ENCODE data around the gene PLCB1.
"Not testable (repeated sequence)": the region's sequence is repeated elsewhere in the genome, so short reads cannot be mapped to it uniquely, and the experiment has no call there.

The PLCB1 gene

GRCh38 chr20:8808202-8808535, 676.1 kb downstream of the PLCB1 start:
- peak; percentile 23 for DNase-seq (ENCODE audit: low spot score)

- DNase-seq (ENCODE audit: low spot score), result no peak
These were observed 677.3 kb downstream of the PLCB1 start for GRCh38 chr20:8809107-8809953.

GRCh38 chr20:8811801-8812594, 679.9 kb downstream of the PLCB1 start:
- DNase-seq (ENCODE audit: low spot score), result no peak

DNA sequence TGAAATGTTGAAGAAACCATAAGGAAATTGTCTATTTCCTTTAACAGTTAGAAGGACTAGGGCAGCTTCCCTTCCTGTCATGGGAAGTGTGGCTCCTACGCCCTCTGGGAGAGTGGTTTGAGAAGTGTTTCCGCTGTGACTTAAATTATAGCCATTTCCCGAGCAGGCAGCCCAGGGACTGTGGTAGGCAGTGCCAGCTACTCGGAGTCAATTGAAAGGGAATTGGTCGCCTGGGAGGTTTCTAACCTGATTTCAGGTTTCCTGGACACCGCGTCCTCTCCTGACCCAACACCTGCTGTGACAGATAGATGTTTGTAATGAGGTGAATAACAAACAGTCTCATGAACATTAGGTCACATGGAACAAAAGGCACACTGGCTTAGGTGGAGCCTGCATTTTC, 680.8 kb downstream of the PLCB1 start:
- no peak for DNase-seq (ENCODE audit: low spot score)

DNA sequence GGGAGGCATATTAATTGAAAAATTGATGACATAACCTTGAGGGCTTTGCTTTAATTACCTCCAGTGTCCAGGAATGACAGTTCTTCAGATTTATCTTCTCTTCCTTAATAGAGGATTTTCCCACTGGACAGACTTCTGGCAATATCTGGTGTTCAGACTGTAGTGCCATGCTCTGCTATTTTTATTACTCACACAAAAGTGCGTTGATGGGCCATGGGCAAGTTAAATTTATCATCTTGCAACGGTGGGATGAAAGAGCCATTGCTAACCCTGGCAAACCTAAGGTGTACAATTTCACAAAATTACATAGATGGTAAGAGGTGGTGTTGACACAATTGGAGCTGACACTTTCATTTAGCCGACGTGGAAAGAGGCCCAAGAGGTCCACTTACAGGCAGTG, 683.1 kb downstream of the PLCB1 start:
- DNase-seq (ENCODE audit: low spot score), result no peak

GRCh38 chr20:8829256-8829655, 697.2 kb downstream of the PLCB1 start:
- no peak for DNase-seq (ENCODE audit: low spot score)

DNA sequence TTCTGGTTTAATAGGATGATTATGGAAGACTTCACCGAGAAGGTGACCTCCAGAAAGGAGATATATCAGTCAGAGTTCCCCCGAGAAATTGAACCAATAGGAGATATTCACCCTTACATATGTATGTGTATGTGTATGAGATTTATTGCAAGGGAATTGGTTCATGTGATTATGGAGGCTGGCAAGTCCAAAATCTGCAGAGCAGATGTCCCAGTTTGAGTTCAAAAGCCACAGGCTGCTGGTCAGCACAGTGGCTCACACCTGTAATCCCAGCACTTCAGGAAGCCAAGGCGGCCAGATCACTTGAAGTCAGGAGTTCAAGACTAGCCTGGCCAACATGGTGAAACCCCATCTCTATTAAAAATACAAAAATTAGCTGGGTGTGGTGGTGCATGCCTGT, 702.2 kb downstream of the PLCB1 start:
- DNase-seq (ENCODE audit: low spot score), result not testable (repeated sequence)

- DNase-seq (ENCODE audit: low spot score), result no peak
These were observed 702.8 kb downstream of the PLCB1 start for GRCh38 chr20:8834851-8835250.

- DNase-seq (ENCODE audit: low spot score), result no peak
These were observed 705.3 kb downstream of the PLCB1 start for GRCh38 chr20:8837396-8837795.

- no peak for DNase-seq (ENCODE audit: low spot score)
These were observed 710.5 kb downstream of the PLCB1 start for GRCh38 chr20:8842525-8842924.

GRCh38 chr20:8844179-8844578, 712.1 kb downstream of the PLCB1 start:
- DNase-seq (ENCODE audit: low spot score), result no peak

GRCh38 chr20:8849990-8850389, 717.9 kb downstream of the PLCB1 start:
- no peak for DNase-seq (ENCODE audit: low spot score)

DNA sequence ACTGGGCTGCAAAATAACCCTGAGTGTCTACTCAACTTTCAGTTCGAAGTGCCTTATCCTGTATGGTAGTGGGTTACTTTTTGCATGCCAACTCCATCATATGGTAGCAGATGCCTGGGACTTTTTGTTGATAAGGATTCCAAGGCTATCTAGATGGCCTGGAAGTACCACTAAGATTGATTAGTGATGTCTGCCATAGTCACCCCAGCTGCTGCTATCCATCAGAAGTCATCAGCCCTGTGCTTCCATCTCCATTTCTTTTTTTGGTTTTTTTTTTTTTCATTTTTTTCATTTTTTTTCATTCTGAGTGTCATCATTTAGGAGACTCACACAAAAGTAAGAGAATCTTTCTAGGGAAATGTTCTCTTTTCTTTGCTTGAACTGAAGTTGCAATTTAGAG, 719.4 kb downstream of the PLCB1 start:
- DNase-seq (ENCODE audit: low spot score), result no peak

DNA sequence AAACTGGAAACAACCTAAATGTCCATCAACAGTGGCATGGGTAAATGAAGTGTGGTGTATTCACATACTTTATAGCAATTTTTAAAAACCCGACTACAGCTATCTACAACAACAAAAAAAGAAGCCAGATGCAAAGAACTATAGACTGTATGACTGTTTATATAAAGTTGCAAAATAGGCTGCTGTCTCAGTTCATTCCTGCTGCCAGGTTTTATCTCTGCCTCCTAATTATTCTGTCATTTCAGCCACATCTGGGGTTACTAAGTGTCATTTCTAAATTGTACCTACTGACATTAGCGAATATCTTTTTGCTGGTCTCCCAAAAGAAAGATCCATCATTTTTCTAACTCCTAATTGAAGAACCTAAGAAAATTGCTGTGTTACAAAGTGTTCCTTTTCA, 719.9 kb downstream of the PLCB1 start:
- not testable (repeated sequence) for DNase-seq (ENCODE audit: low spot score)

DNA sequence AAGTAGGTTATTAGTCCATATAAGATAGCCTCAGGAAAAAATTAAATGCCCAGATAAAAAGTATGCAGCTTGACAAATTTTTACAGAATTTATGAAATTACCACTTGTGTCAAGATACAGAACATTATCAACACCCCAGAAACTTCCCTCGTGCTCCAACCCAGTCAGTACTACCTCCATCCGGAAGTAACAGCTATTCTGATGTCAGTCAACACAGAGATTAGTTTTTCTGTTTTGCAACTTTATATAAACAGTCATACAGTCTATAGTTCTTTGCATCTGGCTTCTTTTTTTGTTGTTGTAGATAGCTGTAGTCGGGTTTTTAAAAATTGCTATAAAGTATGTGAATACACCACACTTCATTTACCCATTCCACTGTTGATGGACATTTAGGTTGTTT, 721.1 kb downstream of the PLCB1 start:
- not testable (repeated sequence) for DNase-seq (ENCODE audit: low spot score)

- peak; percentile 74 for DNase-seq (ENCODE audit: low spot score)
These were observed 721.8 kb downstream of the PLCB1 start for GRCh38 chr20:8853805-8854338.

- DNase-seq (ENCODE audit: low spot score), result no peak
These were observed 722.5 kb downstream of the PLCB1 start for GRCh38 chr20:8854571-8854970.

GRCh38 chr20:8855315-8855714, 723.2 kb downstream of the PLCB1 start:
- DNase-seq (ENCODE audit: low spot score), result no peak

- DNase-seq (ENCODE audit: low spot score), result no peak
These were observed 724.6 kb downstream of the PLCB1 start for GRCh38 chr20:8856668-8857067.

DNA sequence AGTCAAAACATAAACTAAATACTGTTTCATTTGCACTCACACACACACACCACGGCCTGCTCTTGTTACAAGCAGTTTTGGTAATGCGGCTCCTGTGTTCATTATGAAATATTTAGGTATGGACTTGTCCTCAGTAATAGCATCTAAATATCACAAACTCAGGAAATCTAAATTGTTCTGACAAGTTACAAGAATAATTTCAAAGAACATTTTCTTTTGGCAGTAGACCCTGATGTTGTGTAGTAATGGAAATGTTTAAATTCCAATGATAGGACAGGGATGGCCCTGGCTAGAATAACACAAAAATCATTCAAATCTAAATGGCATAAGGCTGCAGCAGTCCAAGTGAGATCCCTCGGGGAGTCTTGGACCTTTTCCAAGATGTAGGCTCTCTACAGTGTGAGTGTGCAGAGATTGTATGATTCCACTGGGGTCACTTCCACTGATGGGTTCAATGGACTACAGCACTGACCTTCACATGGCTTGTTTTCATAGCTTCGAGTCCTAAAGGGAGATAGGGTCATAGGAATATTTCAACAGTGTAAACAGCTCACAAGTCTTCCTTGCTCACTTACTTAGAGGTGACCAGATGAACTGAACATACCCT, 726.2 kb downstream of the PLCB1 start:
- no peak for DNase-seq (ENCODE audit: low spot score)

GRCh38 chr20:8860011-8860495, 728.0 kb downstream of the PLCB1 start:
- no peak for DNase-seq (ENCODE audit: low spot score)

DNA sequence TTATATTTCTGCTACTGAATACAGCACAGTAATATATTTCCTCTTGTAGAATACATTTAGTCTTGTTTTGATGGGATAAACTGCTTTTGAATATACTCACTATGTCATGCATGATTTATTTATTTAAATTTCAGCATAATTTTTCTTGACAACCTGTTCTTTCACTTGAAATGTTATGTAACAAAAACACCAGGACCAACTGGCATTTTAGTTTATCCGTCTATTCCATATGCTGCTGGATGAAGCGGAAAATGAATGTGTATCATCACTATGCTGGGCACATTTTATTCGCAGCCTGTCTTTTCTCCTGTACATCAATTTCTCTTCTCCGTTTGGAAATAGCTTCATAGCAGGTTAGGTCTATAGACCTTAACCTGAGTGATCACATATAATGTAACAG, 730.0 kb downstream of the PLCB1 start:
- no peak for DNase-seq (ENCODE audit: low spot score)

Measured in SK-N-DZ (cell line).